Stimulated activated naive CD8-positive, alpha-beta T cell treated with anti-CD3 and anti-CD28 coated beads, Interleukin-15, amount 100 ng/mL, for 72 hours (primary cell): ENCODE data around the gene RELN.
A peak's percentile ranks its signal among the peaks of the same experiment; 100 is the strongest.
"Not testable (repeated sequence)": the region's sequence is repeated elsewhere in the genome, so short reads cannot be mapped to it uniquely, and the experiment has no call there.

ENCODE experiments used
- ATAC-seq: fragments of 150-1000 bp; cut with Tn5 transposase; 2 replicates; pipeline ENCODE4 v1.10.0; 2021; ENCODE audit warnings: mild to moderate bottlenecking, moderate library complexity
- DNase-seq, 2 donors: peaks; one replicate each; pipeline ENCODE4 v3.0.0; 2021 to 2022
- H3K27ac Mint-ChIP-seq, 2 donors: one replicate each; pipeline ENCODE4 v1.8.0; 2022; ENCODE audit warnings: mild to moderate bottlenecking in 2 of 2, mixed read lengths in 2 of 2, moderate library complexity in 2 of 2
- H3K27me3 Mint-ChIP-seq: one replicate; pipeline ENCODE4 v1.8.0; 2022; ENCODE audit warnings: mixed read lengths
- H3K4me1 Mint-ChIP-seq: one replicate; pipeline ENCODE4 v1.8.0; 2022; ENCODE audit warnings: mild to moderate bottlenecking, mixed read lengths
- H3K4me3 Mint-ChIP-seq, 2 donors: one replicate each; pipeline ENCODE4 v1.8.0; 2022; ENCODE audit warnings: mild to moderate bottlenecking in 2 of 2, mixed read lengths in 2 of 2, moderate library complexity in 1 of 2
- H3K9me3 Mint-ChIP-seq, 2 donors: one replicate each; pipeline ENCODE4 v1.8.0; 2022; ENCODE audit warnings: mixed read lengths in 2 of 2

RELN gene

GRCh38 chr7:103784646-103785286, 204.7 kb downstream of the RELN start:
- Mint-ChIP-seq H3K27ac (no peak overlapping the region), H3K4me1 (no peaks in the 10 kb centered on the region), H3K27me3 (no peaks in the 10 kb centered on the region), H3K4me3 (no peak overlapping the region), H3K9me3 (peaks cover 8 to 18% of the 10 kb centered on the region in 2 donors)
- ATAC-seq (no peak), DNase-seq (no peak)

GRCh38 chr7:103781409-103781808, 208.0 kb downstream of the RELN start:
- no peak for ATAC-seq
- no peak overlapping the region for H3K27ac Mint-ChIP-seq
- H3K4me1 Mint-ChIP-seq = no peaks in the 10 kb centered on the region
- no peak overlapping the region for H3K4me3 Mint-ChIP-seq
- DNase-seq = no peak
- H3K27me3 Mint-ChIP-seq = no peaks in the 10 kb centered on the region
- H3K9me3 Mint-ChIP-seq = peaks cover 0 to 6% of the 10 kb centered on the region in 2 donors

GRCh38 chr7:103780561-103780960, 208.9 kb downstream of the RELN start:
- H3K27ac Mint-ChIP-seq = not testable (repeated sequence)

GRCh38 chr7:103777440-103777839, 212.0 kb downstream of the RELN start:
- H3K4me1 Mint-ChIP-seq = no peaks in the 10 kb centered on the region
- H3K27ac Mint-ChIP-seq = no peak overlapping the region
- no peak for DNase-seq
- no peak for ATAC-seq
- no peak overlapping the region for H3K4me3 Mint-ChIP-seq
- H3K27me3 Mint-ChIP-seq = no peaks in the 10 kb centered on the region
- peaks cover 0 to 6% of the 10 kb centered on the region in 2 donors for H3K9me3 Mint-ChIP-seq

More at GRCh38 chr7:103780561-103780960, 208.9 kb downstream of the RELN start:
- not testable (repeated sequence) for H3K4me3 Mint-ChIP-seq, H3K27me3 Mint-ChIP-seq, H3K9me3 Mint-ChIP-seq, ATAC-seq, H3K4me1 Mint-ChIP-seq, DNase-seq

- no peak overlapping the region for H3K27ac Mint-ChIP-seq
- H3K9me3 Mint-ChIP-seq = no peaks in the 10 kb centered on the region
- no peak overlapping the region for H3K4me3 Mint-ChIP-seq
- H3K27me3 Mint-ChIP-seq = no peaks in the 10 kb centered on the region
- H3K4me1 Mint-ChIP-seq = no peaks in the 10 kb centered on the region
- ATAC-seq (no peak), DNase-seq (no peak)
Measured at GRCh38 chr7:103773726-103774125, 215.7 kb downstream of the RELN start.

GRCh38 chr7:103772171-103772773, 217.2 kb downstream of the RELN start:
- Mint-ChIP-seq H3K27ac (peak overlapping the region in 1 of 2 donors; percentile 52), H3K27me3 (no peaks in the 10 kb centered on the region), H3K9me3 (no peaks in the 10 kb centered on the region), H3K4me3 (no peak overlapping the region), H3K4me1 (no peaks in the 10 kb centered on the region)
- ATAC-seq = no peak
- no peak for DNase-seq

GRCh38 chr7:103771294-103771693, 218.2 kb downstream of the RELN start:
- Mint-ChIP-seq H3K4me3 (no peak overlapping the region), H3K4me1 (no peaks in the 10 kb centered on the region), H3K9me3 (no peaks in the 10 kb centered on the region), H3K27ac (peak overlapping the region in 1 of 2 donors; percentile 5), H3K27me3 (no peaks in the 10 kb centered on the region)
- no peak for ATAC-seq
- no peak for DNase-seq

GRCh38 chr7:103766660-103767059, 222.8 kb downstream of the RELN start:
- Mint-ChIP-seq H3K9me3 (no peaks in the 10 kb centered on the region), H3K4me1 (no peaks in the 10 kb centered on the region), H3K27ac (no peak overlapping the region), H3K4me3 (no peak overlapping the region), H3K27me3 (peaks cover 6% of the 10 kb centered on the region)
- DNase-seq (no peak), ATAC-seq (no peak)

- Mint-ChIP-seq H3K27me3 (peaks cover 6% of the 10 kb centered on the region), H3K4me3 (no peak overlapping the region), H3K4me1 (no peaks in the 10 kb centered on the region), H3K27ac (no peak overlapping the region), H3K9me3 (no peaks in the 10 kb centered on the region)
- DNase-seq (no peak), ATAC-seq (no peak)
Measured at GRCh38 chr7:103765901-103766300, 223.6 kb downstream of the RELN start.

GRCh38 chr7:103764901-103765300, 224.6 kb downstream of the RELN start:
- H3K27me3 Mint-ChIP-seq = peaks cover 6% of the 10 kb centered on the region
- no peaks in the 10 kb centered on the region for H3K9me3 Mint-ChIP-seq
- no peaks in the 10 kb centered on the region for H3K4me1 Mint-ChIP-seq
- no peak for DNase-seq
- H3K27ac Mint-ChIP-seq = peak overlapping the region in 1 of 2 donors; percentile 37
- ATAC-seq = no peak
- H3K4me3 Mint-ChIP-seq = no peak overlapping the region

- DNase-seq = no peak
- no peak overlapping the region for H3K27ac Mint-ChIP-seq
- no peak for ATAC-seq
- H3K4me3 Mint-ChIP-seq = no peak overlapping the region
- H3K27me3 Mint-ChIP-seq = peaks cover 6% of the 10 kb centered on the region
- H3K4me1 Mint-ChIP-seq = no peaks in the 10 kb centered on the region
- H3K9me3 Mint-ChIP-seq = no peaks in the 10 kb centered on the region
Measured at GRCh38 chr7:103762877-103763276, 226.6 kb downstream of the RELN start.

GRCh38 chr7:103762065-103762760, 227.2 kb downstream of the RELN start:
- Mint-ChIP-seq H3K9me3 (no peaks in the 10 kb centered on the region), H3K27ac (no peak overlapping the region), H3K27me3 (peaks cover 6% of the 10 kb centered on the region), H3K4me3 (no peak overlapping the region), H3K4me1 (no peaks in the 10 kb centered on the region)
- DNase-seq (no peak), ATAC-seq (no peak)

- ATAC-seq = no peak
- H3K4me1 Mint-ChIP-seq = no peaks in the 10 kb centered on the region
- no peaks in the 10 kb centered on the region for H3K9me3 Mint-ChIP-seq
- no peak overlapping the region for H3K4me3 Mint-ChIP-seq
- H3K27ac Mint-ChIP-seq = no peak overlapping the region
- no peaks in the 10 kb centered on the region for H3K27me3 Mint-ChIP-seq
- no peak for DNase-seq
Measured at GRCh38 chr7:103752995-103753394, 236.5 kb downstream of the RELN start.

- Mint-ChIP-seq H3K4me1 (no peaks in the 10 kb centered on the region), H3K27me3 (no peaks in the 10 kb centered on the region), H3K27ac (no peak overlapping the region), H3K9me3 (no peaks in the 10 kb centered on the region), H3K4me3 (no peak overlapping the region)
- no peak for DNase-seq
- ATAC-seq = no peak
Measured at GRCh38 chr7:103751311-103751880, 238.1 kb downstream of the RELN start.

GRCh38 chr7:103748680-103749079, 240.8 kb downstream of the RELN start:
- H3K9me3 Mint-ChIP-seq = no peaks in the 10 kb centered on the region
- H3K27me3 Mint-ChIP-seq = no peaks in the 10 kb centered on the region

GRCh38 chr7:103735377-103735776, 254.1 kb downstream of the RELN start:
- Mint-ChIP-seq H3K27me3 (peaks cover 19% of the 10 kb centered on the region), H3K27ac (no peak overlapping the region), H3K4me1 (no peaks in the 10 kb centered on the region), H3K4me3 (no peak overlapping the region), H3K9me3 (no peaks in the 10 kb centered on the region)
- no peak for ATAC-seq
- DNase-seq = no peak

More at GRCh38 chr7:103748680-103749079, 240.8 kb downstream of the RELN start:
- Mint-ChIP-seq H3K4me3 (no peak overlapping the region), H3K27ac (no peak overlapping the region), H3K4me1 (no peaks in the 10 kb centered on the region)
- DNase-seq = no peak
- no peak for ATAC-seq
